SK-MEL-5 (cell line): Measurements from ENCODE around the gene BRD8. TPM values are rescaled to one million over a fixed set of nuclear protein-coding genes. Genes with fewer than 3 reads are reported as not detected.
"Not testable (repeated sequence)": the region's sequence is repeated elsewhere in the genome, so short reads cannot be mapped to it uniquely, and the experiment has no call there.

ENCODE experiments used
- DNase-seq: peaks from one replicate; pipeline ENCODE4 v3.0.0-alpha.2; 2016; ENCODE audit warnings: low read depth, low spot score
- in situ Hi-C: cut with HindIII; loops from 2 replicates; pipeline ENCODE4 v1.10.0; 2016; ENCODE audit warnings: low sequenced_read_pairs, high pct_unique_total_duplicates, low pct_unique_long_range_greater_than_20kb
- polyA plus RNA-seq, 2 experiments: library from polyadenylated mRNA; depleted of rRNA; stranded (reverse); fragments of >200 nt; gene quantifications; 2 replicates each; pipeline ENCODE4 v1.2.3, GENCODE V29; 2015
- total RNA-seq: library from RNA; depleted of rRNA; stranded (reverse); fragments of >200 nt; shearing (Covaris generic); gene quantifications from 2 replicates; pipeline ENCODE4 v1.2.3, GENCODE V29; 2014; rRNA removed

The BRD8 gene, protein sequence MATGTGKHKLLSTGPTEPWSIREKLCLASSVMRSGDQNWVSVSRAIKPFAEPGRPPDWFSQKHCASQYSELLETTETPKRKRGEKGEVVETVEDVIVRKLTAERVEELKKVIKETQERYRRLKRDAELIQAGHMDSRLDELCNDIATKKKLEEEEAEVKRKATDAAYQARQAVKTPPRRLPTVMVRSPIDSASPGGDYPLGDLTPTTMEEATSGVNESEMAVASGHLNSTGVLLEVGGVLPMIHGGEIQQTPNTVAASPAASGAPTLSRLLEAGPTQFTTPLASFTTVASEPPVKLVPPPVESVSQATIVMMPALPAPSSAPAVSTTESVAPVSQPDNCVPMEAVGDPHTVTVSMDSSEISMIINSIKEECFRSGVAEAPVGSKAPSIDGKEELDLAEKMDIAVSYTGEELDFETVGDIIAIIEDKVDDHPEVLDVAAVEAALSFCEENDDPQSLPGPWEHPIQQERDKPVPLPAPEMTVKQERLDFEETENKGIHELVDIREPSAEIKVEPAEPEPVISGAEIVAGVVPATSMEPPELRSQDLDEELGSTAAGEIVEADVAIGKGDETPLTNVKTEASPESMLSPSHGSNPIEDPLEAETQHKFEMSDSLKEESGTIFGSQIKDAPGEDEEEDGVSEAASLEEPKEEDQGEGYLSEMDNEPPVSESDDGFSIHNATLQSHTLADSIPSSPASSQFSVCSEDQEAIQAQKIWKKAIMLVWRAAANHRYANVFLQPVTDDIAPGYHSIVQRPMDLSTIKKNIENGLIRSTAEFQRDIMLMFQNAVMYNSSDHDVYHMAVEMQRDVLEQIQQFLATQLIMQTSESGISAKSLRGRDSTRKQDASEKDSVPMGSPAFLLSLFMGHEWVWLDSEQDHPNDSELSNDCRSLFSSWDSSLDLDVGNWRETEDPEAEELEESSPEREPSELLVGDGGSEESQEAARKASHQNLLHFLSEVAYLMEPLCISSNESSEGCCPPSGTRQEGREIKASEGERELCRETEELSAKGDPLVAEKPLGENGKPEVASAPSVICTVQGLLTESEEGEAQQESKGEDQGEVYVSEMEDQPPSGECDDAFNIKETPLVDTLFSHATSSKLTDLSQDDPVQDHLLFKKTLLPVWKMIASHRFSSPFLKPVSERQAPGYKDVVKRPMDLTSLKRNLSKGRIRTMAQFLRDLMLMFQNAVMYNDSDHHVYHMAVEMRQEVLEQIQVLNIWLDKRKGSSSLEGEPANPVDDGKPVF
- total RNA-seq, result 48.2 and 50.8 TPM in 2 replicates
- 40.7 and 52.0 TPM in 2 replicates for polyA plus RNA-seq (2015; cell fraction: cytosol; rRNA removed)
- 261 and 301 TPM in 2 replicates for polyA plus RNA-seq (2015; cell fraction: nucleus; rRNA removed)

- DNase-seq, result peak; percentile 97
- in situ Hi-C loops, result no loop called here
Measured at GRCh38 chr5:138178516-138179276, at the start of gene BRD8, which contains the start of gene KIF20A. Gene BRD8 (minus strand): TSS chr5:138178630. CDS start chr5:138178614, 16 bp downstream. Gene KIF20A (plus strand): TSS chr5:138179112. CDS start chr5:138179681, 569 bp downstream.

GRCh38 chr5:138226910-138227309 is 48.5 kb upstream of the BRD8 start:
- no peak for DNase-seq
- in situ Hi-C loops, result no loop called here

GRCh38 chr5:138224712-138225111 is 46.3 kb upstream of the BRD8 start:
- in situ Hi-C loops, result no loop called here
- DNase-seq, result no peak

GRCh38 chr5:138223532-138223931 is 45.1 kb upstream of the BRD8 start:
- no peak for DNase-seq
- in situ Hi-C loops, result no loop called here

DNA sequence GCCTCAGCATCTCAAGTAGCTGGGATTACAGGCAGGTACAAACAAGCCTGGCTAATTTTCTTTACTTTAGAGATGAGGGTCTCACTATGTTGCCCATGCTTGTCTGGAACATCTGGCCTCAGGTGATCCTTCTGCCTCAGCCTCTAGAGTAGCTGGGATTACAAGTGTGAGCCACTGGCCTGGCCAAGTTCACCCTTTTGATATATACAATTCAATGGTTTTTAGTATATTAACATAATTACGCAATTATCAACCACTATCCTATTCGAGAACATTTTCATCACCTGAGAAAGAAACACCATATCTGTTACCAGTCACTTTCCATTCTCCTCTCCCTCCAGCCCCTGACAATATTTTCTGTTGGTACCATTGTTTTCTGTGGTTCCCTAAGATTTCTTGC is 38.4 kb upstream of the BRD8 start:
- no peak for DNase-seq
- in situ Hi-C loops, result no loop called here

DNA sequence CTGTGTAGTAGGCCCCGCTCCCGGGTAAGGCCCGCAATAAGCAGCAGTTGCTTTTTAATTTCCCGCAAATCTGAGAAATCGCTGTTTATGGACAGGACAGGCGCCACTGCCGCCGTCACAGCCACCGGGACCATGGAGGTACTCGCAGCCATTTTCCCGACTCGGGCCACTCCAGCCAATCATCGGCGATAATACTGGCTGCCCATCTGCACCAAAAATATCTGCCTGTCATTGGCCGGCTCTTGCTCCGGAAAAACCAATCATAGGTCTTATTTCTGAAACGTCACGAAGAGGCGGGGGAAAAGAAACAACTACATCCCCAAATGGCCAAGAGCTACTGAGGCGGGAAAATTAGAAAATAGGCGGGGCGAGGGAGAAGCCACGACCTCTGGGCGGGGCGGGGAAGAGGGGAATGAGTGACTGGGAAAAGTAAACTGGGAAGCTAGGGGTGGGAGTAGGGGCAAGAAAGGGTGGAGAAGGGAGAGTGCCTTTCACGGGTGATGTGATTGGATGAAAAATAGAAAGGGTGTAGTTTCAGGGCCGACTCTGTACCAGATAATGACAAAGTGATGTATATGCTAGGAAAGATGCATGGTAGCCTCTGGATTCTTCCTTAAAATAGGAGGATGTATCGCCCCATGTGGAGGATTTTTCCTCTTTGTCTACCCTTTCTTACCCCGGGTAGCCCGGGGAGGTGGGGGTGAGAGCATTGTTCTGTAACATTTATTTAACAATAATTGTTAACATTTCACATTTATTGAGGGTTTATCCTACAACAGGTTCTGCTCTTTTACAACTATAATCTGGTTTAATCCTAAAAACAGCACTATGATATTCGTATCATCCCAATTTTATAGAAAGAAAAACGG is 35.0 kb upstream of the BRD8 start, which contains the start of gene CDC23:
Gene CDC23, minus strand, starts transcription at position 163 of the 869 bp plus-strand sequence. Its CDS starts 11 bp downstream, at position 152.
- in situ Hi-C loops, result no loop called here

GRCh38 chr5:138212828-138213160 is 34.4 kb upstream of the BRD8 start:
- no peak for DNase-seq
- in situ Hi-C loops, result no loop called here

More for the DNA sequence above, 35.0 kb upstream of the BRD8 start, which contains the start of gene CDC23:
- DNase-seq, result peak; percentile 99

DNA sequence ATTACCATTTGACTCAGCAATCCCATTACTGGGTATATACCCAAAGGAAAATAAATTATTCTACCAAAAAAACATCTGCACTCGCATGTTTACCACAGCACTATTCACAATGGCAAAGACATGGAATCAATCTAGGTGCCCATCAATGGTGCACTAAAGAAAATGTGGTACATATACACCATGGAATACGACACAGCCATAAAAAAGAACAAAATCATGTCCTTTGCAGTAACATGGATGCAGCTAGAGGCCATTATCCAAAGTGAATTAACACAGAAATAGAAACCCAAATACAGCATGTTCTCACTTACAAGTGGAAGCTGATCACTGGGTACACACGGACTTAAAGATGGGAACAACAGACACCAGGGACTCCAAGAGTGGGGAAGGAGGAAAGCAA is 32.6 kb upstream of the BRD8 start:
- DNase-seq, result no peak
- in situ Hi-C loops, result no loop called here

GRCh38 chr5:138193859-138194258 is 15.4 kb upstream of the BRD8 start:
- DNase-seq, in situ Hi-C loops: not testable (repeated sequence)

GRCh38 chr5:138192826-138193225 is 14.4 kb upstream of the BRD8 start:
- in situ Hi-C loops, result no loop called here
- no peak for DNase-seq

DNA sequence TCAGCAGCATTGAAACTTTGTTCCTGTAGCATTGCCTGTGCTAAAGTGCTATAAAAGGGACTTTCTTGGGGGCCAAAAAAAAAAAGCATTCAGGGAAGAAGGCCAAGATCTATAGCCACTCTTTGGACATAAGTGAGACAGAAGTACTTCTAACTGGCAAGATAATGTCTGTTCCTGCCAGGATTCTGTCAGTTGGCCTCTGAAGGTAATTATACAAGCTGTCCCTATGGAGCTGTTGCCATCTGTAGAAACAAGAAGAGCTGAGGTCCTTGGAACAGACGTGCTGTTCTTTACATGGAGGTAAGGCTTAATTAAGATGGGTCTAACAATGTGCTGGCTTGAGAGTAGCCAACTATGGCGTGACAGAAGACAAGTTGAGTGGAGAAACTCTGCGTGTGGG is 10.2 kb upstream of the BRD8 start:
- no peak for DNase-seq
- in situ Hi-C loops, result no loop called here

- in situ Hi-C loops, result no loop called here
- DNase-seq, result no peak
Measured at GRCh38 chr5:138186002-138186447, 7.6 kb upstream of the BRD8 start.

DNA sequence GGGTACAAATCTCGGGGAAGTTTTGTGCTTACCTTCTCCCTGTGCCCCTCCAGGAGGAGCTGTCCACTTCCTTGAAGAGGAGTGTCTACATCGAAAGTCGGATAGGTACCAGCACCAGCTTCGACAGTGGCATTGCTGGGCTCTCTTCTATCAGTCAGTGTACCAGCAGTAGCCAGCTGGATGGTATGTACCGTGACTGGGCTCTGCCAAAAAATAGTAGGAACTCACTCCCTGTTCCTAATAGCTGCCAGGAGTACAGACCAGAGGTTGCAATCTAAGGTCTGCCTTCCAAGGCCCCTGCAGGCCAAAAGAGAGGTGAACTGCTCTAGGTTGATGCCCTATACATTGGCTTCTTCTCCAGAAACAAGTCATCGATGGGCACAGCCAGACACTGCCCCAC is 4.4 kb upstream of the BRD8 start:
- DNase-seq, result no peak
- in situ Hi-C loops, result no loop called here

- DNase-seq, result no peak
- in situ Hi-C loops, result no loop called here
Measured at GRCh38 chr5:138180841-138181240, 2.4 kb upstream of the BRD8 start.

GRCh38 chr5:138180183-138180782 is 1.9 kb upstream of the BRD8 start:
- in situ Hi-C loops, result no loop called here
- peak; percentile 86 for DNase-seq
